GM12878 (cell line): Measurements from ENCODE around the gene ELAVL2. TPM values are rescaled to one million over a fixed set of nuclear protein-coding genes. Genes with fewer than 3 reads are reported as not detected.

Source experiments
- ATAC-seq: fragments of 200-7000 bp; cut with Tn5 transposase; 3 replicates; pipeline ENCODE4 v1.9.1; 2020; ENCODE audit warnings: mild to moderate bottlenecking, moderate library complexity
- BruUV-seq: library from RNA; stranded (reverse); fragments of 400-500 nt; replicated peaks from 2 replicates; lab custom pipeline; 2021; lab: Mats Ljungman, UMichigan
- CTCF ChIA-PET: fragments of 300-600 bp; sonication (Branson Sonifier 250); formaldehyde crosslinking; extraction: SDS; loops from one replicate; lab custom pipeline; 2021; ENCODE audit warnings: inconsistent platforms; lab: Yijun Ruan, JAX
- POLR2A ChIA-PET: fragments of 350-600 bp; formaldehyde crosslinking; extraction: SDS; loops from one replicate; lab custom pipeline; 2021; ENCODE audit warnings: inconsistent platforms; lab: Charles Lee
- RAD21 ChIA-PET: fragments of 300-600 bp; sonication (Branson Sonifier 250); formaldehyde crosslinking; loops from one replicate; lab custom pipeline; 2023; ENCODE audit warnings: antibody characterized with exemption; ENCODE audit not compliant: unreplicated experiment; lab: Charles Lee
- SMC1A ChIA-PET: fragments of 300-600 bp; sonication (Branson Sonifier 250); formaldehyde crosslinking; loops from one replicate; lab custom pipeline; 2023; ENCODE audit not compliant: unreplicated experiment, uncharacterized antibody; lab: Charles Lee
- DNase-seq: peaks from one replicate; pipeline ENCODE4 v3.0.0-alpha.2; 2011; ENCODE audit warnings: low read depth, low spot score
- FAIRE-seq: peaks from 3 replicates; lab custom pipeline; 2011; peaks lifted over from hg19 to GRCh38; lab: Jason Lieb, UNC
- H2AFZ ChIP-seq: 2 replicates; pipeline ENCODE4 v1.6.0; 2011; ENCODE audit warnings: low read depth, low read length, control low read depth; ENCODE audit not compliant: control insufficient read depth
- H3K27ac ChIP-seq: 2 replicates; pipeline ENCODE4 v1.5.1; 2011; ENCODE audit warnings: control low read depth; ENCODE audit not compliant: control insufficient read depth, insufficient read depth
- H3K27me3 ChIP-seq, 2 experiments: replicated peaks in 1 of 2; 2 replicates each; pipeline versions ENCODE4 v1.6.0 to v1.6.1; 2011; ENCODE audit warnings: low read length in 1 of 2; ENCODE audit not compliant: control insufficient read depth in 2 of 2, insufficient read depth in 2 of 2
- H3K36me3 ChIP-seq, 2 experiments: 2 replicates each; pipeline ENCODE4 v1.5.1; 2011; ENCODE audit warnings: low read length in 1 of 2; ENCODE audit not compliant: control insufficient read depth in 2 of 2, insufficient read depth in 2 of 2
- H3K4me1 ChIP-seq: 2 replicates; pipeline ENCODE4 v1.6.1; 2011; ENCODE audit warnings: mild to moderate bottlenecking, low read length, moderate library complexity, mixed read lengths; ENCODE audit not compliant: control insufficient read depth, insufficient read depth
- H3K4me2 ChIP-seq: 2 replicates; pipeline ENCODE4 v1.6.0; 2011; ENCODE audit warnings: control low read depth; ENCODE audit not compliant: control insufficient read depth, insufficient read depth
- H3K4me3 ChIP-seq: fragments of 200-600 bp; sonication (generic); 2 replicates; pipeline ENCODE4 v1.5.1; 2016
- H3K79me2 ChIP-seq: 2 replicates; pipeline ENCODE4 v1.6.0; 2011; ENCODE audit warnings: low read length; ENCODE audit not compliant: control insufficient read depth, insufficient read depth
- H3K9ac ChIP-seq: 2 replicates; pipeline ENCODE4 v1.8.0; 2011; ENCODE audit warnings: low read length, control low read depth, mixed read lengths; ENCODE audit not compliant: control insufficient read depth, insufficient read depth
- H3K9me3 ChIP-seq: replicated peaks from 3 replicates; pipeline ENCODE4 v1.5.1; 2011; ENCODE audit warnings: mild to moderate bottlenecking, low read length; ENCODE audit not compliant: control insufficient read depth, insufficient read depth
- H4K20me1 ChIP-seq: 2 replicates; pipeline ENCODE4 v1.6.0; 2011; ENCODE audit not compliant: control insufficient read depth, insufficient read depth
- EGR1 ChIP-seq, 2 experiments: IDR thresholded peaks; 1 replicate in 1 of 2; 2 replicates in 1 of 2; pipeline ENCODE4 v1.6.1; 2011 to 2012; ENCODE audit warnings: low read depth in 2 of 2, low read length in 2 of 2, borderline replicate concordance in 1 of 2, mild to moderate bottlenecking in 1 of 2, moderate library complexity in 1 of 2
- FOS ChIP-seq: IDR thresholded peaks from 3 replicates; pipeline ENCODE4 v1.6.1; 2011; ENCODE audit warnings: borderline replicate concordance; ENCODE audit not compliant: insufficient read length; ENCODE audit errors: extremely low read depth
- HDGF ChIP-seq: fragments of 450-650 bp; IDR thresholded peaks from 2 replicates; pipeline ENCODE4 v1.6.1; 2016; ENCODE audit warnings: antibody characterized with exemption
- IKZF1 ChIP-seq: fragments of 450-650 bp; conservative IDR thresholded peaks from 2 replicates; pipeline ENCODE4 v1.6.1; 2017; ENCODE audit warnings: antibody characterized with exemption, mild to moderate bottlenecking
- JUND ChIP-seq: IDR thresholded peaks from 2 replicates; pipeline ENCODE4 v1.6.1; 2012; ENCODE audit warnings: low read depth, mild to moderate bottlenecking, low read length, improper control_type of control experiment, moderate library complexity
- NFIC ChIP-seq: IDR thresholded peaks from 2 replicates; pipeline ENCODE4 v1.6.1; 2012; ENCODE audit warnings: low read depth, mild to moderate bottlenecking, inconsistent platforms, low read length, moderate library complexity
- NR2F1 ChIP-seq: fragments of 450-650 bp; conservative IDR thresholded peaks from 2 replicates; pipeline ENCODE4 v1.6.1; 2017; ENCODE audit warnings: mild to moderate bottlenecking
- PML ChIP-seq: IDR thresholded peaks from 2 replicates; pipeline ENCODE4 v1.6.1; 2012; ENCODE audit warnings: low read length, inconsistent platforms
- SMAD1 ChIP-seq: fragments of 450-650 bp; IDR thresholded peaks from 2 replicates; pipeline ENCODE4 v1.6.1; 2018; ENCODE audit warnings: mild to moderate bottlenecking, low read depth; ENCODE audit not compliant: partially characterized antibody
- SUPT20H ChIP-seq: IDR thresholded peaks from 2 replicates; pipeline ENCODE4 v1.6.1; 2011; ENCODE audit warnings: low read depth, mild to moderate bottlenecking, low read length, moderate library complexity, borderline replicate concordance; ENCODE audit not compliant: control insufficient read depth
- ZSCAN29 ChIP-seq: fragments of 450-650 bp; IDR thresholded peaks from 2 replicates; pipeline ENCODE4 v1.6.1; 2017; ENCODE audit warnings: mild to moderate bottlenecking, moderate library complexity
- in situ Hi-C: fragments of 300-500 bp; cut with MboI; formaldehyde crosslinking; loops from 9 replicates; pipeline ENCODE4 v1.14.3; 2018; ENCODE audit warnings: mixed read lengths
- intact Hi-C: fragments of 100-400 bp; cut with micrococcal nuclease; formaldehyde crosslinking; loops from one replicate; pipeline ENCODE4 v1.14.2; 2022; ENCODE audit not compliant: unreplicated experiment
- polyA plus RNA-seq, 11 experiments: library from polyadenylated mRNA; depleted of rRNA in 4 of 11; unstranded in 6 of 11; stranded (reverse) in 5 of 11; fragments of >200 nt; fragmentation: Nextera tagmentation in 4 of 11; fragmentation: Illumina TruSeq in 1 of 11; extraction: Ambion mirVana in 4 of 11; extraction: Trizol in 1 of 11; gene quantifications; 1 replicate in 1 of 11; 2 replicates in 10 of 11; pipeline versions ENCODE4 v1.2.1 to v1.2.3, GENCODE V29; 2011 to 2016; ENCODE audit warnings: inconsistent platforms in 2 of 11, missing spikeins in 2 of 11, low read depth in 1 of 11
- total RNA-seq, 4 experiments: library from RNA; depleted of rRNA in 3 of 4; stranded (reverse); fragments of >200 nt in 3 of 4; fragmentation: Illumina TruSeq in 1 of 4; extraction: Trizol in 1 of 4; gene quantifications; 2 replicates each; pipeline versions ENCODE4 v1.2.1 to v1.2.3, GENCODE V29; 2013 to 2021
- TF ChIP-seq, protein P1 (sequence below), 3 experiments: IDR thresholded peaks in 2 of 3; conservative IDR thresholded peaks in 1 of 3; 2 replicates each; pipeline ENCODE4 v1.5.1; 2011; ENCODE audit warnings: low read depth in 3 of 3, low read length in 3 of 3, mild to moderate bottlenecking in 3 of 3, control low read depth in 2 of 3, moderate library complexity in 2 of 3, inconsistent platforms in 1 of 3, mixed read lengths in 1 of 3; ENCODE audit not compliant: control insufficient read depth in 2 of 3, insufficient read depth in 1 of 3; ENCODE audit errors: extremely low read depth in 1 of 3
- TF ChIP-seq, protein P2 (sequence below): fragments of 450-650 bp; IDR thresholded peaks from 2 replicates; pipeline ENCODE4 v1.6.1; 2016; ENCODE audit warnings: mild to moderate bottlenecking
- TF ChIP-seq, protein P3 (sequence below): fragments of 450-650 bp; conservative IDR thresholded peaks from 2 replicates; pipeline ENCODE4 v1.6.1; 2017; ENCODE audit warnings: mild to moderate bottlenecking, moderate library complexity
- TF ChIP-seq, protein P4 (sequence below): fragments of 450-650 bp; IDR thresholded peaks from 2 replicates; pipeline ENCODE4 v1.6.1; 2017; ENCODE audit warnings: low read depth, mild to moderate bottlenecking, moderate library complexity

Gene ELAVL2
- total and polyA plus RNA-seq, 10 of the 15 experiments (the other 5 are each of a cell fraction or from before 2014, with no cell fraction given), result 0.24 to 2.6 (median 0.76) TPM

DNA sequence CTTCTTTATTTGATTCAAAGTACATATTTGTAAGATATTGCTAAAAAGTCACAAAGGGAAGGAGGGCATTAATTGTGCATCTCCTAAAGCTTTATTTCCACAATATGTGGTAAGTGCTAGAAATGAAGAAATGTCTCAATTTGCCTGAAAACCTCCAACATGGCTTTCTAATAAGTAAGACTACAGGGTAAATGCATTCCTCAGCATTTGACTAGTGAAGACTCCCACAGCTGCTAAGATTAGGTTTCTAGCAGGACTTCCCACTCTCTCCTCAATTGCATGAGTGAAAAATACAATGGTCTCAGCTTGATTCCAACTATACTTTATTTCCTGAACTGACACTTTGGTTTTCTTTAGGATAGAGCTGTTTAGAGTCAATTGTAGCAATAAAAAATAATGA is 162.1 kb downstream of the ELAVL2 start:
- FAIRE-seq (no peak), ATAC-seq (no peak), DNase-seq (no peak)
- no peak overlapping the region for H3K4me3 ChIP-seq
- CTCF ChIA-PET, result interaction anchor here (0.9 to 2.7 kb wide), 7 partner anchors 19 to 172 kb away, joined by 3 to 7 read pairs (median 3); partner anchors contain the start of gene ELAVL2
- POLR2A ChIA-PET, result interaction anchor here (0.5 to 0.6 kb wide), 3 partner anchors 80 to 140 kb away, joined by 5 to 8 read pairs (median 5); no protein-coding TSS in a partner anchor
- in situ Hi-C loops, result no loop called here
- RAD21 ChIA-PET, result interaction anchor here (0.6 to 1.3 kb wide), 4 partner anchors 13 to 444 kb away, joined by 3 to 4 read pairs (median 3); no protein-coding TSS in a partner anchor
- no peaks in the 10 kb centered on the region for H3K79me2 ChIP-seq
- intact Hi-C loops, result no loop called here
- no peaks in the 10 kb centered on the region for H4K20me1 ChIP-seq
- H3K36me3 ChIP-seq, result no peaks in the 10 kb centered on the region
- no peak overlapping the region for H3K27ac ChIP-seq
- H3K4me2 ChIP-seq, result no peak overlapping the region
- H3K27me3 ChIP-seq, result no peaks in the 10 kb centered on the region
- no peak overlapping the region for H2AFZ ChIP-seq
- no peaks in the 10 kb centered on the region; the same call in 2 of the 3 replicates for H3K9me3 ChIP-seq
- no peak overlapping the region for H3K9ac ChIP-seq
- no TSS peak for BruUV-seq
- SMC1A ChIA-PET, result interaction anchor here (0.6 to 2.3 kb wide), 11 partner anchors 9 to 172 kb away, joined by 3 to 10 read pairs (median 4); no protein-coding TSS in a partner anchor
- no peaks in the 10 kb centered on the region for H3K4me1 ChIP-seq
- TF ChIP-seq, protein P1, sequence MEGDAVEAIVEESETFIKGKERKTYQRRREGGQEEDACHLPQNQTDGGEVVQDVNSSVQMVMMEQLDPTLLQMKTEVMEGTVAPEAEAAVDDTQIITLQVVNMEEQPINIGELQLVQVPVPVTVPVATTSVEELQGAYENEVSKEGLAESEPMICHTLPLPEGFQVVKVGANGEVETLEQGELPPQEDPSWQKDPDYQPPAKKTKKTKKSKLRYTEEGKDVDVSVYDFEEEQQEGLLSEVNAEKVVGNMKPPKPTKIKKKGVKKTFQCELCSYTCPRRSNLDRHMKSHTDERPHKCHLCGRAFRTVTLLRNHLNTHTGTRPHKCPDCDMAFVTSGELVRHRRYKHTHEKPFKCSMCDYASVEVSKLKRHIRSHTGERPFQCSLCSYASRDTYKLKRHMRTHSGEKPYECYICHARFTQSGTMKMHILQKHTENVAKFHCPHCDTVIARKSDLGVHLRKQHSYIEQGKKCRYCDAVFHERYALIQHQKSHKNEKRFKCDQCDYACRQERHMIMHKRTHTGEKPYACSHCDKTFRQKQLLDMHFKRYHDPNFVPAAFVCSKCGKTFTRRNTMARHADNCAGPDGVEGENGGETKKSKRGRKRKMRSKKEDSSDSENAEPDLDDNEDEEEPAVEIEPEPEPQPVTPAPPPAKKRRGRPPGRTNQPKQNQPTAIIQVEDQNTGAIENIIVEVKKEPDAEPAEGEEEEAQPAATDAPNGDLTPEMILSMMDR (IDR thresholded peaks at IDR 0.05 in 2 of 3, conservative IDR thresholded peaks at IDR 0.05 in 1 of 3; ENCODE audit: control insufficient read depth in 2 of 3, extremely low read depth in 1 of 3, insufficient read depth in 1 of 3, low read depth in 3 of 3, low read length in 3 of 3), result no peak
- TF ChIP-seq, protein P2, sequence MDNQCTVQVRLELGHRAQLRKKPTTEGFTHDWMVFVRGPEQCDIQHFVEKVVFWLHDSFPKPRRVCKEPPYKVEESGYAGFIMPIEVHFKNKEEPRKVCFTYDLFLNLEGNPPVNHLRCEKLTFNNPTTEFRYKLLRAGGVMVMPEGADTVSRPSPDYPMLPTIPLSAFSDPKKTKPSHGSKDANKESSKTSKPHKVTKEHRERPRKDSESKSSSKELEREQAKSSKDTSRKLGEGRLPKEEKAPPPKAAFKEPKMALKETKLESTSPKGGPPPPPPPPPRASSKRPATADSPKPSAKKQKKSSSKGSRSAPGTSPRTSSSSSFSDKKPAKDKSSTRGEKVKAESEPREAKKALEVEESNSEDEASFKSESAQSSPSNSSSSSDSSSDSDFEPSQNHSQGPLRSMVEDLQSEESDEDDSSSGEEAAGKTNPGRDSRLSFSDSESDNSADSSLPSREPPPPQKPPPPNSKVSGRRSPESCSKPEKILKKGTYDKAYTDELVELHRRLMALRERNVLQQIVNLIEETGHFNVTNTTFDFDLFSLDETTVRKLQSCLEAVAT, result no peak
- no peak for TF ChIP-seq IKZF1
- TF ChIP-seq SUPT20H, result no peak
- no peak for TF ChIP-seq SMAD1
- no peak for TF ChIP-seq NR2F1
- TF ChIP-seq FOS, result no peak
- TF ChIP-seq, protein P3, sequence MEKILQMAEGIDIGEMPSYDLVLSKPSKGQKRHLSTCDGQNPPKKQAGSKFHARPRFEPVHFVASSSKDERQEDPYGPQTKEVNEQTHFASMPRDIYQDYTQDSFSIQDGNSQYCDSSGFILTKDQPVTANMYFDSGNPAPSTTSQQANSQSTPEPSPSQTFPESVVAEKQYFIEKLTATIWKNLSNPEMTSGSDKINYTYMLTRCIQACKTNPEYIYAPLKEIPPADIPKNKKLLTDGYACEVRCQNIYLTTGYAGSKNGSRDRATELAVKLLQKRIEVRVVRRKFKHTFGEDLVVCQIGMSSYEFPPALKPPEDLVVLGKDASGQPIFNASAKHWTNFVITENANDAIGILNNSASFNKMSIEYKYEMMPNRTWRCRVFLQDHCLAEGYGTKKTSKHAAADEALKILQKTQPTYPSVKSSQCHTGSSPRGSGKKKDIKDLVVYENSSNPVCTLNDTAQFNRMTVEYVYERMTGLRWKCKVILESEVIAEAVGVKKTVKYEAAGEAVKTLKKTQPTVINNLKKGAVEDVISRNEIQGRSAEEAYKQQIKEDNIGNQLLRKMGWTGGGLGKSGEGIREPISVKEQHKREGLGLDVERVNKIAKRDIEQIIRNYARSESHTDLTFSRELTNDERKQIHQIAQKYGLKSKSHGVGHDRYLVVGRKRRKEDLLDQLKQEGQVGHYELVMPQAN, result no peak
- TF ChIP-seq HDGF, result no peak
- TF ChIP-seq JUND, result no peak
- TF ChIP-seq, protein P4, sequence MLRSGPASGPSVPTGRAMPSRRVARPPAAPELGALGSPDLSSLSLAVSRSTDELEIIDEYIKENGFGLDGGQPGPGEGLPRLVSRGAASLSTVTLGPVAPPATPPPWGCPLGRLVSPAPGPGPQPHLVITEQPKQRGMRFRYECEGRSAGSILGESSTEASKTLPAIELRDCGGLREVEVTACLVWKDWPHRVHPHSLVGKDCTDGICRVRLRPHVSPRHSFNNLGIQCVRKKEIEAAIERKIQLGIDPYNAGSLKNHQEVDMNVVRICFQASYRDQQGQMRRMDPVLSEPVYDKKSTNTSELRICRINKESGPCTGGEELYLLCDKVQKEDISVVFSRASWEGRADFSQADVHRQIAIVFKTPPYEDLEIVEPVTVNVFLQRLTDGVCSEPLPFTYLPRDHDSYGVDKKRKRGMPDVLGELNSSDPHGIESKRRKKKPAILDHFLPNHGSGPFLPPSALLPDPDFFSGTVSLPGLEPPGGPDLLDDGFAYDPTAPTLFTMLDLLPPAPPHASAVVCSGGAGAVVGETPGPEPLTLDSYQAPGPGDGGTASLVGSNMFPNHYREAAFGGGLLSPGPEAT, result no peak
- TF ChIP-seq ZSCAN29, result no peak
- no peak for TF ChIP-seq PML
- TF ChIP-seq EGR1 (IDR thresholded peaks at IDR 0.05; ENCODE audit: borderline replicate concordance in 1 of 2, low read depth in 2 of 2, low read length in 2 of 2), result no peak
- TF ChIP-seq NFIC, result no peak
